ENCODE data around the gene OPTC.
"Not testable (repeated sequence)": the region's sequence is repeated elsewhere in the genome, so short reads cannot be mapped to it uniquely, and the experiment has no call there.

GRCh38 chr1:203518139-203518538 lies 24.2 kb downstream of the OPTC start:
- TF ChIP-seq EZH2 (IDR thresholded peaks at IDR 0.05; ENCODE audit: borderline replicate concordance, insufficient read depth, low read length, poor library complexity, severe bottlenecking); EP300 (conservative IDR thresholded peaks at IDR 0.05; ENCODE audit: poor library complexity, severe bottlenecking); POLR2AphosphoS5 (IDR thresholded peaks at IDR 0.05); RAD21 (conservative IDR thresholded peaks at IDR 0.05); TAF1 (IDR thresholded peaks at IDR 0.05; ENCODE audit: low read depth): not testable (repeated sequence)
- TF ChIP-seq, protein P1, sequence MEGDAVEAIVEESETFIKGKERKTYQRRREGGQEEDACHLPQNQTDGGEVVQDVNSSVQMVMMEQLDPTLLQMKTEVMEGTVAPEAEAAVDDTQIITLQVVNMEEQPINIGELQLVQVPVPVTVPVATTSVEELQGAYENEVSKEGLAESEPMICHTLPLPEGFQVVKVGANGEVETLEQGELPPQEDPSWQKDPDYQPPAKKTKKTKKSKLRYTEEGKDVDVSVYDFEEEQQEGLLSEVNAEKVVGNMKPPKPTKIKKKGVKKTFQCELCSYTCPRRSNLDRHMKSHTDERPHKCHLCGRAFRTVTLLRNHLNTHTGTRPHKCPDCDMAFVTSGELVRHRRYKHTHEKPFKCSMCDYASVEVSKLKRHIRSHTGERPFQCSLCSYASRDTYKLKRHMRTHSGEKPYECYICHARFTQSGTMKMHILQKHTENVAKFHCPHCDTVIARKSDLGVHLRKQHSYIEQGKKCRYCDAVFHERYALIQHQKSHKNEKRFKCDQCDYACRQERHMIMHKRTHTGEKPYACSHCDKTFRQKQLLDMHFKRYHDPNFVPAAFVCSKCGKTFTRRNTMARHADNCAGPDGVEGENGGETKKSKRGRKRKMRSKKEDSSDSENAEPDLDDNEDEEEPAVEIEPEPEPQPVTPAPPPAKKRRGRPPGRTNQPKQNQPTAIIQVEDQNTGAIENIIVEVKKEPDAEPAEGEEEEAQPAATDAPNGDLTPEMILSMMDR (IDR thresholded peaks at IDR 0.05; ENCODE audit: poor library complexity, severe bottlenecking) = not testable (repeated sequence)
- TF ChIP-seq, protein P2, sequence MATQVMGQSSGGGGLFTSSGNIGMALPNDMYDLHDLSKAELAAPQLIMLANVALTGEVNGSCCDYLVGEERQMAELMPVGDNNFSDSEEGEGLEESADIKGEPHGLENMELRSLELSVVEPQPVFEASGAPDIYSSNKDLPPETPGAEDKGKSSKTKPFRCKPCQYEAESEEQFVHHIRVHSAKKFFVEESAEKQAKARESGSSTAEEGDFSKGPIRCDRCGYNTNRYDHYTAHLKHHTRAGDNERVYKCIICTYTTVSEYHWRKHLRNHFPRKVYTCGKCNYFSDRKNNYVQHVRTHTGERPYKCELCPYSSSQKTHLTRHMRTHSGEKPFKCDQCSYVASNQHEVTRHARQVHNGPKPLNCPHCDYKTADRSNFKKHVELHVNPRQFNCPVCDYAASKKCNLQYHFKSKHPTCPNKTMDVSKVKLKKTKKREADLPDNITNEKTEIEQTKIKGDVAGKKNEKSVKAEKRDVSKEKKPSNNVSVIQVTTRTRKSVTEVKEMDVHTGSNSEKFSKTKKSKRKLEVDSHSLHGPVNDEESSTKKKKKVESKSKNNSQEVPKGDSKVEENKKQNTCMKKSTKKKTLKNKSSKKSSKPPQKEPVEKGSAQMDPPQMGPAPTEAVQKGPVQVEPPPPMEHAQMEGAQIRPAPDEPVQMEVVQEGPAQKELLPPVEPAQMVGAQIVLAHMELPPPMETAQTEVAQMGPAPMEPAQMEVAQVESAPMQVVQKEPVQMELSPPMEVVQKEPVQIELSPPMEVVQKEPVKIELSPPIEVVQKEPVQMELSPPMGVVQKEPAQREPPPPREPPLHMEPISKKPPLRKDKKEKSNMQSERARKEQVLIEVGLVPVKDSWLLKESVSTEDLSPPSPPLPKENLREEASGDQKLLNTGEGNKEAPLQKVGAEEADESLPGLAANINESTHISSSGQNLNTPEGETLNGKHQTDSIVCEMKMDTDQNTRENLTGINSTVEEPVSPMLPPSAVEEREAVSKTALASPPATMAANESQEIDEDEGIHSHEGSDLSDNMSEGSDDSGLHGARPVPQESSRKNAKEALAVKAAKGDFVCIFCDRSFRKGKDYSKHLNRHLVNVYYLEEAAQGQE (IDR thresholded peaks at IDR 0.05; ENCODE audit: borderline replicate concordance) = not testable (repeated sequence)
